Stomach (tissue), 9 donors: ENCODE results near the gene SRSF10. TPM values are rescaled to one million over a fixed set of nuclear protein-coding genes. Genes with fewer than 3 reads are reported as not detected.
A peak's percentile ranks its signal among the peaks of the same experiment; 100 is the strongest.
"Not testable (repeated sequence)": the region's sequence is repeated elsewhere in the genome, so short reads cannot be mapped to it uniquely, and the experiment has no call there.

ENCODE experiments used
- DNase-seq, 2 donors: peaks; one replicate each; pipeline versions ENCODE4 v3.0.0 to v3.0.0-alpha.2; 2013 to 2019
- H3K27ac ChIP-seq, 5 donors: fragments of 200-600 bp in 4 of 5; sonication (generic) in 4 of 5; one replicate each; pipeline ENCODE4 v1.5.1; 2013 to 2019; ENCODE audit warnings: mild to moderate bottlenecking in 1 of 5, moderate library complexity in 1 of 5
- H3K27me3 ChIP-seq, 3 donors: fragments of 200-600 bp; sonication (generic); one replicate each; pipeline ENCODE4 v1.5.1; 2017 to 2019; ENCODE audit warnings: mixed run types in 1 of 3
- H3K36me3 ChIP-seq, 4 donors: fragments of 200-600 bp; sonication (generic); 1 replicate in 3 of 4; 2 replicates in 1 of 4; pipeline ENCODE4 v1.5.1; 2016 to 2019
- H3K4me1 ChIP-seq, 4 donors: fragments of 200-600 bp; sonication (generic); one replicate each; pipeline ENCODE4 v1.5.1; 2016 to 2019
- H3K4me3 ChIP-seq, 4 donors: fragments of 200-600 bp; sonication (generic) in 3 of 4; one replicate each; pipeline ENCODE4 v1.5.1; 2016 to 2019; ENCODE audit warnings: mild to moderate bottlenecking in 1 of 4
- H3K9me3 ChIP-seq, 4 donors: fragments of 200-600 bp; sonication (generic); one replicate each; pipeline ENCODE4 v1.5.1; 2016 to 2019
- CTCF ChIP-seq, 7 experiments: fragments of 450-650 bp in 4 of 7; fragments of 200-600 bp in 3 of 7; sonication (generic) in 3 of 7; IDR thresholded peaks; one replicate each; pipeline ENCODE4 v1.5.1; 2016 to 2019; ENCODE audit warnings: antibody characterized with exemption in 7 of 7, control low read depth in 2 of 7, mild to moderate bottlenecking in 1 of 7
- EP300 ChIP-seq: sonication (generic); formaldehyde crosslinking; IDR thresholded peaks from one replicate; pipeline ENCODE4 v1.6.1; 2017; ENCODE audit warnings: antibody characterized with exemption
- POLR2A ChIP-seq, 4 donors: fragments of 450-650 bp; IDR thresholded peaks; one replicate each; pipeline ENCODE4 v1.6.1; 2016; ENCODE audit warnings: antibody characterized with exemption in 4 of 4, control low read depth in 2 of 4, mild to moderate bottlenecking in 1 of 4, moderate library complexity in 1 of 4
- POLR2AphosphoS5 ChIP-seq, 3 donors: sonication (generic); formaldehyde crosslinking; IDR thresholded peaks; one replicate each; pipeline ENCODE4 v1.6.1; 2016; ENCODE audit warnings: antibody characterized with exemption in 3 of 3
- WGBS, 5 donors: extraction: QIAGEN DNeasy Blood & Tissue Kit in 3 of 5; methylation state at CpG; one replicate each; pipeline versions ENCODE4 v1.1.5 to v1.1.7; 2013 to 2018; 5-methylcytosine and 5-hydroxymethylcytosine counted together
- intact Hi-C: fragments of 100-400 bp; cut with DNase I; formaldehyde crosslinking; loops from one replicate; pipeline ENCODE4 v1.15.1; 2023; ENCODE audit warnings: low total_unique reads
- polyA plus RNA-seq, 3 donors: library from polyadenylated mRNA; stranded (reverse); fragments of 200-250 nt; gene quantifications; one replicate each; pipeline ENCODE4 v1.2.3, GENCODE V29; 2013
- total RNA-seq, 5 donors: library from RNA; depleted of rRNA; stranded (reverse); fragments of >200 nt; gene quantifications; one replicate each; pipeline versions ENCODE4 v1.1.0 to v1.2.3, GENCODE V29; 2014 to 2016
- donor health status: healthy with polysubstance abuse.
- donor health status: Bipolar disorder and iron deficiency.
- donor health status: healthy.

Gene SRSF10
- total and polyA plus RNA-seq, 8 donors = 41.7 to 285 (median 89.6) TPM

GRCh38 chr1:24015221-24016210 lies 35.4 kb upstream of the SRSF10 start:
- TF ChIP-seq POLR2A (IDR thresholded peaks at IDR 0.05) (no peak), POLR2AphosphoS5 (IDR thresholded peaks at IDR 0.05) (peak in 2 of 3 donors; percentile 8 to 26), CTCF (IDR thresholded peaks at IDR 0.05) (no peak), EP300 (no peak)
- H3K4me3 ChIP-seq = no peak overlapping the region
- peaks cover 18 to 65% (median 49%) of the 10 kb centered on the region in 4 donors for H3K4me1 ChIP-seq
- WGBS, 5 donors = 32 to 50% (median 48%) methylated on average over 6 of the region's 6 CpGs
- no peaks in the 10 kb centered on the region for H3K36me3 ChIP-seq
- no peaks in the 10 kb centered on the region for H3K27me3 ChIP-seq
- H3K27ac ChIP-seq = peak overlapping the region in 4 of 5 donors; percentile 53 to 93 (median 91)
- intact Hi-C loops = no loop called here
- peak in 1 of 2 donors; percentile 84 for DNase-seq
- H3K9me3 ChIP-seq = no peaks in the 10 kb centered on the region

DNA sequence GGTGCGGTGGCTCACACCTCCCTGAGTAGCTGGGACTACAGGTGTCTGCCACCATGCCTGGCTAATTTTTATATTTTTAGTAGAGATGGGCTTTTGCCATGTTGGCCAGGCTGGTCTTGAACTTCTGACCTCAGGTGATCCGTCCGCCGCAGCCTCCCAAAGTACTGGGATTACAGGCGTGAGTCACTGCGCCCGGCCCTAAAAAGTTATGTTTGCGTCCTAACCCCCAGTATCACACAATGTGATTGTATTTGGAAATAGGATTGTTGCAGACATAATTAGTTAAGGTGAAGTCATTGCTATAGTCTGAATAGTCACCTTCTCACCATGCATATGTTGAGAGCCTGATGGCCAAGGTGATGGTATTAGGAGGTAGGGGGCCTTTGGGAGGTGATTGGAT lies 32.8 kb upstream of the SRSF10 start:
- intact Hi-C loops = not testable (repeated sequence)

GRCh38 chr1:24010650-24011049 lies 30.5 kb upstream of the SRSF10 start:
- intact Hi-C loops = no loop called here

More for the DNA sequence above, 32.8 kb upstream of the SRSF10 start:
- WGBS, 5 donors = 95 to 97% (median 96%) methylated on average over 8 of the region's 8 CpGs
- not testable (repeated sequence) for H3K4me3 ChIP-seq, H3K36me3 ChIP-seq, H3K27me3 ChIP-seq, H3K9me3 ChIP-seq, DNase-seq
- Histone ChIP-seq H3K4me1 (peaks cover 4 to 50% (median 32%) of the 10 kb centered on the region in 4 donors), H3K27ac (peak overlapping the region in 1 of 5 donors; percentile 42)

GRCh38 chr1:24009406-24009805 lies 29.3 kb upstream of the SRSF10 start:
- intact Hi-C loops = no loop called here
- WGBS, 5 donors = 75 to 92% (median 91%) methylated on average over 1 of the region's 1 CpG
- Histone ChIP-seq H3K4me3 (no peak overlapping the region), H3K4me1 (peaks cover 0 to 22% (median 12%) of the 10 kb centered on the region in 4 donors), H3K36me3 (no peaks in the 10 kb centered on the region), H3K27ac (no peak overlapping the region), H3K9me3 (no peaks in the 10 kb centered on the region), H3K27me3 (no peaks in the 10 kb centered on the region)
- peak in 1 of 2 donors; percentile 53 for DNase-seq
- TF ChIP-seq CTCF (IDR thresholded peaks at IDR 0.05) = no peak

More at GRCh38 chr1:24010650-24011049, 30.5 kb upstream of the SRSF10 start:
- Histone ChIP-seq H3K4me3 (no peak overlapping the region), H3K27ac (peak overlapping the region; percentile 48 to 75 (median 58)), H3K27me3 (no peaks in the 10 kb centered on the region), H3K36me3 (no peaks in the 10 kb centered on the region), H3K9me3 (no peaks in the 10 kb centered on the region), H3K4me1 (peaks cover 4 to 31% (median 17%) of the 10 kb centered on the region in 4 donors)
- WGBS, 5 donors = 13 to 64% (median 28%) methylated on average over 3 to 5 of the region's 5 CpGs
- no peak for TF ChIP-seq EP300
- TF ChIP-seq POLR2A (IDR thresholded peaks at IDR 0.05) = no peak
- TF ChIP-seq POLR2AphosphoS5 (IDR thresholded peaks at IDR 0.05) = no peak
- TF ChIP-seq CTCF (IDR thresholded peaks at IDR 0.05) = no peak
- DNase-seq = peak in 1 of 2 donors; percentile 34

DNA sequence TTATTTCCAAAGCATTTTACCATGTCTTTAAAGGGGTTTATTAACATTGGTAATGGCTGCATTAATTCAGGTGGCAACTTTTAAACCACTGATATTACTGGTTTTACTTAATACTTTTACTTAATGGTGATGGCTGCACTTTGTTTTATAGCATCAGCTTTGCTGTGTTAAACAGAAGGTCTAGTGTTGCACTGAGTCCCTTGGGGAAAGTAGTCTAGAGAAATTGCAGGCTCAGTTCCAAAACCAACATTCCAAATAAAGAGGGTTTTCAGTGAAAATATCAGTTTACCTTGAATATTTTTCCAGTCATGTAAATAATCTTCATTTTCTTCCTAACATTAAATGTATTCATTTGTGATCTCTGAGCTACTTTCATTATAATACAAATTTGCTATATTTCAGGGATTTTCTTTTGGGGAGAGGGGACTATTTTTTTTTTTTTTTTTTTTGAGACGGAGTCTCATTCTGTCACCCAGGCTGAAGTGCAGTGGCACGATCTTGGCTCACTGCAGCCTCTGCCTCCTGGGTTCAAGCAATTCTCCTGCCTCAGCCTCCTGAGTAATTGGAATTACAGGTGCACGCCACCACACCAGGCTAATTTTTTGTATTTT lies 28.6 kb upstream of the SRSF10 start:
- DNase-seq, H3K27me3 ChIP-seq, H3K36me3 ChIP-seq, H3K27ac ChIP-seq, intact Hi-C loops, H3K9me3 ChIP-seq, H3K4me3 ChIP-seq: not testable (repeated sequence)
- peaks cover 0 to 22% (median 12%) of the 10 kb centered on the region in 4 donors for H3K4me1 ChIP-seq
- 44 to 62% (median 54%) methylated on average over 2 to 3 of the region's 3 CpGs for WGBS, 5 donors
